Trophoblast cell (in vitro differentiated cells and primary cell): Measurements from ENCODE around the gene CRIP1.

ENCODE experiments used
- DNase-seq, 2 donors: peaks; one replicate each; pipeline ENCODE4 v3.0.0-alpha.2; 2016
- H2AFZ ChIP-seq: 2 replicates; pipeline ENCODE4 v1.6.1; 2013; ENCODE audit warnings: low read length, moderate library complexity, mild to moderate bottlenecking; ENCODE audit not compliant: insufficient read depth, poor library complexity
- H2AK5ac ChIP-seq: 2 replicates; pipeline ENCODE4 v1.6.1; 2013; ENCODE audit warnings: mild to moderate bottlenecking, low read length
- H2BK120ac ChIP-seq: 2 replicates; pipeline ENCODE4 v1.6.1; 2013; ENCODE audit warnings: low read length, mild to moderate bottlenecking, moderate library complexity; ENCODE audit not compliant: insufficient read depth, poor library complexity
- H2BK12ac ChIP-seq: 2 replicates; pipeline ENCODE4 v1.6.1; 2013; ENCODE audit warnings: mild to moderate bottlenecking, low read length, moderate library complexity
- H2BK5ac ChIP-seq: 2 replicates; pipeline ENCODE4 v1.6.1; 2013; ENCODE audit warnings: low read length, low read depth, moderate library complexity, mild to moderate bottlenecking; ENCODE audit not compliant: poor library complexity
- H3K14ac ChIP-seq: 2 replicates; pipeline ENCODE4 v1.6.1; 2013; ENCODE audit warnings: mild to moderate bottlenecking, low read length
- H3K18ac ChIP-seq: 2 replicates; pipeline ENCODE4 v1.6.1; 2013; ENCODE audit warnings: mild to moderate bottlenecking, low read length
- H3K23ac ChIP-seq: 2 replicates; pipeline ENCODE4 v1.6.1; 2013; ENCODE audit warnings: low read length
- H3K27ac ChIP-seq: 2 replicates; pipeline ENCODE4 v1.5.1; 2013; ENCODE audit warnings: low read depth, mild to moderate bottlenecking, inconsistent platforms, low read length, moderate library complexity
- H3K27me3 ChIP-seq: 2 replicates; pipeline ENCODE4 v1.6.1; 2013; ENCODE audit warnings: inconsistent platforms, mild to moderate bottlenecking, low read length, moderate library complexity; ENCODE audit not compliant: insufficient read depth
- H3K36me3 ChIP-seq, 2 experiments: 1 replicate in 1 of 2; 2 replicates in 1 of 2; pipeline ENCODE4 v1.6.1; 2013; ENCODE audit warnings: low read length in 2 of 2, mild to moderate bottlenecking in 2 of 2, moderate library complexity in 1 of 2; ENCODE audit not compliant: insufficient read depth in 2 of 2, control insufficient read depth in 1 of 2
- H3K4ac ChIP-seq: 2 replicates; pipeline ENCODE4 v1.6.1; 2013; ENCODE audit warnings: low read depth, mild to moderate bottlenecking, low read length, moderate library complexity
- H3K4me1 ChIP-seq, 2 experiments: 1 replicate in 1 of 2; 2 replicates in 1 of 2; pipeline ENCODE4 v1.6.1; 2013; ENCODE audit warnings: low read length in 2 of 2, mild to moderate bottlenecking in 2 of 2, moderate library complexity in 1 of 2; ENCODE audit not compliant: insufficient read depth in 2 of 2, control insufficient read depth in 1 of 2
- H3K4me2 ChIP-seq: 2 replicates; pipeline ENCODE4 v1.6.1; 2013; ENCODE audit warnings: inconsistent platforms, mild to moderate bottlenecking, low read length, moderate library complexity
- H3K4me3 ChIP-seq: 2 replicates; pipeline ENCODE4 v1.5.1; 2013; ENCODE audit warnings: mild to moderate bottlenecking, low read depth, low read length, inconsistent platforms
- H3K79me1 ChIP-seq: one replicate; pipeline ENCODE4 v1.6.1; 2013; ENCODE audit warnings: low read length
- H3K79me2 ChIP-seq: 2 replicates; pipeline ENCODE4 v1.6.1; 2013; ENCODE audit warnings: low read length, mild to moderate bottlenecking; ENCODE audit not compliant: control insufficient read depth, insufficient read depth, poor library complexity
- H3K9ac ChIP-seq: 2 replicates; pipeline ENCODE4 v1.6.1; 2013; ENCODE audit warnings: mild to moderate bottlenecking, low read length
- H3K9me3 ChIP-seq: 2 replicates; pipeline ENCODE4 v1.6.1; 2013; ENCODE audit warnings: low read depth, mild to moderate bottlenecking, control low read depth, inconsistent platforms, low read length; ENCODE audit not compliant: insufficient read depth
- H4K12ac ChIP-seq: 2 replicates; pipeline ENCODE4 v1.6.1; 2013; ENCODE audit warnings: low read depth, mild to moderate bottlenecking, low read length, moderate library complexity
- H4K8ac ChIP-seq: 2 replicates; pipeline ENCODE4 v1.6.1; 2013; ENCODE audit warnings: low read depth, mild to moderate bottlenecking, low read length, moderate library complexity
- H4K91ac ChIP-seq: one replicate; pipeline ENCODE4 v1.6.1; 2013; ENCODE audit warnings: low read depth, mild to moderate bottlenecking, low read length, moderate library complexity
- WGBS: extraction: QIAGEN DNeasy Blood & Tissue Kit; methylation state at CpG from one replicate; pipeline ENCODE4 v1.1.7; 2013; ENCODE audit warnings: missing lambda C conversion rate; ENCODE audit not compliant: insufficient read length, insufficient coverage; ENCODE audit errors: extremely low coverage; 5-methylcytosine and 5-hydroxymethylcytosine counted together

The CRIP1 gene

GRCh38 chr14:105467942-105468471 lies 18.7 kb upstream of the CRIP1 start:
- peak overlapping the region; percentile 12 for H4K91ac ChIP-seq
- no peak overlapping the region for H2BK12ac ChIP-seq
- DNase-seq: no peak
- H3K27me3 ChIP-seq: no peaks in the 10 kb centered on the region
- peaks cover 0 to 4% of the 10 kb centered on the region in 2 experiments for H3K4me1 ChIP-seq
- H2AK5ac ChIP-seq: no peak overlapping the region
- peaks cover 3% of the 10 kb centered on the region for H3K79me1 ChIP-seq
- H3K4me2 ChIP-seq: no peak overlapping the region
- H4K12ac ChIP-seq: no peak overlapping the region
- no peak overlapping the region for H3K4me3 ChIP-seq
- H2BK120ac ChIP-seq: no peak overlapping the region
- no peak overlapping the region for H3K18ac ChIP-seq
- H3K23ac ChIP-seq: no peak overlapping the region
- H3K36me3 ChIP-seq: peaks cover 72 to 75% of the 10 kb centered on the region in 2 experiments
- H2BK5ac ChIP-seq: no peak overlapping the region
- no peak overlapping the region for H3K27ac ChIP-seq
- no peak overlapping the region for H4K8ac ChIP-seq
- WGBS: no CpG with 5 or more reads among the region's 22 CpGs
- no peak overlapping the region for H3K4ac ChIP-seq
- no peak overlapping the region for H3K14ac ChIP-seq
- H3K9ac ChIP-seq: no peak overlapping the region
- no peak overlapping the region for H2AFZ ChIP-seq
- H3K9me3 ChIP-seq: peaks cover 3% of the 10 kb centered on the region
- H3K79me2 ChIP-seq: no peaks in the 10 kb centered on the region

- Histone ChIP-seq H2BK120ac (no peak overlapping the region), H4K8ac (no peak overlapping the region), H3K27ac (no peak overlapping the region), H3K4ac (no peak overlapping the region), H2AK5ac (no peak overlapping the region), H2BK12ac (no peak overlapping the region), H3K4me3 (no peak overlapping the region), H3K4me1 (peaks cover 5 to 9% of the 10 kb centered on the region in 2 experiments), H3K27me3 (no peaks in the 10 kb centered on the region), H2BK5ac (no peak overlapping the region), H3K36me3 (peaks cover 64 to 68% of the 10 kb centered on the region in 2 experiments), H3K79me1 (peaks cover 4% of the 10 kb centered on the region), H3K79me2 (no peaks in the 10 kb centered on the region), H3K4me2 (no peak overlapping the region), H3K9me3 (peaks cover 3% of the 10 kb centered on the region), H4K12ac (no peak overlapping the region), H3K14ac (no peak overlapping the region), H3K23ac (no peak overlapping the region), H3K9ac (no peak overlapping the region), H4K91ac (no peak overlapping the region), H2AFZ (no peak overlapping the region), H3K18ac (no peak overlapping the region)
- WGBS: no CpG with 5 or more reads among the region's 19 CpGs
- no peak for DNase-seq
Measured at GRCh38 chr14:105468621-105469241, 18.0 kb upstream of the CRIP1 start.

- Histone ChIP-seq H2BK120ac (no peak overlapping the region), H4K8ac (no peak overlapping the region), H2BK12ac (no peak overlapping the region), H3K36me3 (peaks cover 55 to 59% of the 10 kb centered on the region in 2 experiments), H3K18ac (no peak overlapping the region), H3K27ac (no peak overlapping the region), H4K91ac (no peak overlapping the region), H3K9ac (no peak overlapping the region), H3K79me2 (no peaks in the 10 kb centered on the region), H3K4me3 (no peak overlapping the region), H3K4me1 (peaks cover 7 to 12% of the 10 kb centered on the region in 2 experiments), H2BK5ac (no peak overlapping the region), H3K14ac (no peak overlapping the region), H3K79me1 (peaks cover 6% of the 10 kb centered on the region), H3K4ac (no peak overlapping the region), H3K9me3 (peaks cover 3% of the 10 kb centered on the region), H3K23ac (no peak overlapping the region), H2AFZ (no peak overlapping the region), H3K27me3 (peaks cover under 1% of the 10 kb centered on the region), H2AK5ac (no peak overlapping the region), H4K12ac (no peak overlapping the region), H3K4me2 (no peak overlapping the region)
- no peak for DNase-seq
- no CpG with 5 or more reads among the region's 54 CpGs for WGBS
Measured at GRCh38 chr14:105469456-105470349, 17.0 kb upstream of the CRIP1 start.

- no peak overlapping the region for H3K4ac ChIP-seq
- no peak overlapping the region for H2AK5ac ChIP-seq
- peak overlapping the region; percentile 3 for H2BK5ac ChIP-seq
- no peak overlapping the region for H3K4me2 ChIP-seq
- H3K4me1 ChIP-seq: peaks cover 8 to 20% of the 10 kb centered on the region in 2 experiments
- H2AFZ ChIP-seq: no peak overlapping the region
- H3K27ac ChIP-seq: no peak overlapping the region
- H2BK12ac ChIP-seq: no peak overlapping the region
- no peak overlapping the region for H3K14ac ChIP-seq
- peaks cover 9% of the 10 kb centered on the region for H3K27me3 ChIP-seq
- no peaks in the 10 kb centered on the region for H3K9me3 ChIP-seq
- peak overlapping the region; percentile 42 for H4K91ac ChIP-seq
- no peak overlapping the region for H4K12ac ChIP-seq
- no CpG with 5 or more reads among the region's 34 CpGs for WGBS
- no peak overlapping the region for H4K8ac ChIP-seq
- H3K9ac ChIP-seq: no peak overlapping the region
- H2BK120ac ChIP-seq: peak overlapping the region; percentile 14
- peak; percentile 71 to 79 for DNase-seq
- H3K36me3 ChIP-seq: peaks cover 46 to 50% of the 10 kb centered on the region in 2 experiments
- H3K4me3 ChIP-seq: no peak overlapping the region
- no peaks in the 10 kb centered on the region for H3K79me2 ChIP-seq
- H3K23ac ChIP-seq: no peak overlapping the region
- H3K79me1 ChIP-seq: peaks cover 7% of the 10 kb centered on the region
- H3K18ac ChIP-seq: no peak overlapping the region
Measured at GRCh38 chr14:105470350-105471296, 16.1 kb upstream of the CRIP1 start.
